Left ventricle myocardium inferior (tissue), 1 donor: ENCODE data around the gene EXOC2. TPM values are rescaled to one million over a fixed set of nuclear protein-coding genes. Genes with fewer than 3 reads are reported as not detected.

Experiments used
- DNase-seq: peaks from one replicate; pipeline ENCODE4 v3.0.0-alpha.2; 2020
- H3K27ac ChIP-seq: fragments of 200-600 bp; replicated peaks from 2 replicates; pipeline ENCODE4 v1.8.0; 2021
- H3K27me3 ChIP-seq: fragments of 200-600 bp; 2 replicates; pipeline ENCODE4 v1.8.0; 2021; ENCODE audit warnings: low read depth
- H3K36me3 ChIP-seq: fragments of 200-600 bp; 2 replicates; pipeline ENCODE4 v1.8.0; 2021
- H3K4me1 ChIP-seq: fragments of 200-600 bp; 2 replicates; pipeline ENCODE4 v1.8.0; 2021
- H3K4me3 ChIP-seq: fragments of 200-600 bp; 2 replicates; pipeline ENCODE4 v1.8.0; 2021; ENCODE audit warnings: mild to moderate bottlenecking, moderate library complexity
- H3K9me3 ChIP-seq: fragments of 200-600 bp; replicated peaks from 2 replicates; pipeline ENCODE4 v1.8.0; 2021
- intact Hi-C: fragments of 100-400 bp; cut with micrococcal nuclease; formaldehyde crosslinking; loops from one replicate; pipeline ENCODE4 v1.11.0; 2022
- total RNA-seq: library from RNA; stranded (reverse); fragmentation: NEBNext Ultra II Directional; extraction: Animal tissue kit (Norgen Biotek cat#: 25700); gene quantifications from one replicate; pipeline ENCODE4 v1.2.1, GENCODE V29; 2021
- TF ChIP-seq, protein P1 (sequence below): fragments of 200-600 bp; IDR thresholded peaks from 2 replicates; pipeline ENCODE4 v1.8.0; 2021; ENCODE audit warnings: antibody characterized with exemption, mild to moderate bottlenecking, borderline replicate concordance
- donor health status: DM: no; HTN: yes; CAD: no; lungs with severe emphysema.

EXOC2 gene
- total RNA-seq, 1 donor from 2014 or later, result 15.6 TPM

DNA sequence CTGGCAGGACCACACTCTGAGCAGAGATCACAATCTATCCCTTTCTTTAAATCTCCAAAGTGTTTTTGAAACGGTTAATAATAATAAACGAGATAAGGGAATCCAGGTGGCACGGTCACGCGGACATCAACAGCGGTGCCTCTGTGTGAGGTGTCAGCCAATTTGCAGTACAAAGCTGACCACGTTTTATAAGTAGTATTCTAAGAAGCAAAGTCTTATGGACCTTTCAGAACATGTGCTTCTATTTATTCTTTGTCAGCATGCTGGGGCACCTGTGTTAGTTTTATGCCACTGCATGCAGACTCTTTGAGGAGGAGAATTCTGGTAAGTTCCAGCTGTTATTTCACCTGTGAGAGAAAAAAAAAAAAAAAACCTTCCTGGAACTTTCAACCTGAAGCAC is 39.0 kb upstream of the EXOC2 start:
- Histone ChIP-seq H3K27me3 (peaks cover 41% of the 10 kb centered on the region), H3K9me3 (no peaks in the 10 kb centered on the region), H3K36me3 (no peaks in the 10 kb centered on the region), H3K4me1 (no peaks in the 10 kb centered on the region), H3K4me3 (no peak overlapping the region), H3K27ac (no peak overlapping the region)
- intact Hi-C loops, result no loop called here
- DNase-seq, result no peak
- TF ChIP-seq, protein P1, sequence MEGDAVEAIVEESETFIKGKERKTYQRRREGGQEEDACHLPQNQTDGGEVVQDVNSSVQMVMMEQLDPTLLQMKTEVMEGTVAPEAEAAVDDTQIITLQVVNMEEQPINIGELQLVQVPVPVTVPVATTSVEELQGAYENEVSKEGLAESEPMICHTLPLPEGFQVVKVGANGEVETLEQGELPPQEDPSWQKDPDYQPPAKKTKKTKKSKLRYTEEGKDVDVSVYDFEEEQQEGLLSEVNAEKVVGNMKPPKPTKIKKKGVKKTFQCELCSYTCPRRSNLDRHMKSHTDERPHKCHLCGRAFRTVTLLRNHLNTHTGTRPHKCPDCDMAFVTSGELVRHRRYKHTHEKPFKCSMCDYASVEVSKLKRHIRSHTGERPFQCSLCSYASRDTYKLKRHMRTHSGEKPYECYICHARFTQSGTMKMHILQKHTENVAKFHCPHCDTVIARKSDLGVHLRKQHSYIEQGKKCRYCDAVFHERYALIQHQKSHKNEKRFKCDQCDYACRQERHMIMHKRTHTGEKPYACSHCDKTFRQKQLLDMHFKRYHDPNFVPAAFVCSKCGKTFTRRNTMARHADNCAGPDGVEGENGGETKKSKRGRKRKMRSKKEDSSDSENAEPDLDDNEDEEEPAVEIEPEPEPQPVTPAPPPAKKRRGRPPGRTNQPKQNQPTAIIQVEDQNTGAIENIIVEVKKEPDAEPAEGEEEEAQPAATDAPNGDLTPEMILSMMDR, result no peak

DNA sequence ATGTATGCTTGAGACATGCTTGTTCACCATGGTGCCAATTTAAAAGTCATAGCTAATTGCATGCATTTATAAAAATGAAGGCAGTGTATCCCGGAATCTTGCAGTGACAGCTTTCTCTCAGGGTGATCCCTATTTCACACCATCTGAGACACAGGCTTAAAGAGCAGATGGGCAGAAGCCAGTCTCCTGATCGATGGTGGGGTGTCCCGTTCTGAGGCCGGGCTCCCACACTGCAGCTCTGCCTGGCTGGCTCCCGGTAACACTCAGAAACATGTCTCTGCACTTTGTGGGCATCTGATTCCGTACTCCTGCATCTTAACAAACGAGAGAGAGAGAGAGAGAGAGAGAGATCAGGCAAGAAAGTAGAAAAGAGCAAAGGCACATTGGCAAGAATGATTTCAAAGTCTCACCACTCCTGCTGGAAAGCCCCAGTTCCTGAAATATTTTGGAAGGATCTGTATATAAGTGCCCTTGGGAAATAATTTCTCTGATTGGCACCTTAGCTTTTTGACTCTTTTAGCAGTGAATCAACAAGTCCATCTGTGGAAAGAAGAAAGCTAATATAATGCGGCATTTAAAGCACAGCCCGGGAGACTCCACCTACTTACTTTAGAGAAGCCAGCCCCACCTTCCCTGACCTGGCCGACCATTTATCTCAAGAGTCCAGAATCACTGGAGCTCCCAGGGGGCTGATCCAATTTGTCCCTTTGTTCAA is 36.8 kb upstream of the EXOC2 start:
- H3K36me3 ChIP-seq, result no peaks in the 10 kb centered on the region
- H3K4me1 ChIP-seq, result no peaks in the 10 kb centered on the region
- peaks cover 39% of the 10 kb centered on the region for H3K27me3 ChIP-seq
- no peak overlapping the region for H3K27ac ChIP-seq
- no peak for DNase-seq
- TF ChIP-seq, protein P1, result no peak
- intact Hi-C loops, result no loop called here
- no peak overlapping the region for H3K4me3 ChIP-seq
- no peaks in the 10 kb centered on the region for H3K9me3 ChIP-seq

DNA sequence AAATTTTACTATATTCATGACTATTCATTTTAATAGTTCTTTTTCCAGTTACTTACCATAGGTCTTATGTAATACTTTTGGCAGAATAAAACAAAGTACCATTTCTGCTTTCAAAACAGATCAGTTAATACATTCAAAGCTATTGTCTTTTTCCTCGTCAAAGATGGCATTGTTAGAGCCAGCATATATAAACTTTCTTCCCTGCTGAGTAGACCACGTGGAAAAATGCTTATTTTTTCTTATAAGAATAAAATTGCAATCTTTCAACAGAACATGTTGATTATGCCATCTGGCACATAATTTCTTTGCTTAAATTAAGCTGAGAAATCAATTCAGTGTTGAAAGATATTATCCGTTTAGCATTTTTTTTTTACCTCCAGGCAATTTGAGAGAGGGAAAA is 34.9 kb upstream of the EXOC2 start:
- Histone ChIP-seq H3K4me1 (no peaks in the 10 kb centered on the region), H3K27me3 (peaks cover 42% of the 10 kb centered on the region), H3K9me3 (no peaks in the 10 kb centered on the region), H3K27ac (no peak overlapping the region), H3K4me3 (no peak overlapping the region), H3K36me3 (no peaks in the 10 kb centered on the region)
- DNase-seq, result no peak
- intact Hi-C loops, result no loop called here
- TF ChIP-seq, protein P1, result no peak

DNA sequence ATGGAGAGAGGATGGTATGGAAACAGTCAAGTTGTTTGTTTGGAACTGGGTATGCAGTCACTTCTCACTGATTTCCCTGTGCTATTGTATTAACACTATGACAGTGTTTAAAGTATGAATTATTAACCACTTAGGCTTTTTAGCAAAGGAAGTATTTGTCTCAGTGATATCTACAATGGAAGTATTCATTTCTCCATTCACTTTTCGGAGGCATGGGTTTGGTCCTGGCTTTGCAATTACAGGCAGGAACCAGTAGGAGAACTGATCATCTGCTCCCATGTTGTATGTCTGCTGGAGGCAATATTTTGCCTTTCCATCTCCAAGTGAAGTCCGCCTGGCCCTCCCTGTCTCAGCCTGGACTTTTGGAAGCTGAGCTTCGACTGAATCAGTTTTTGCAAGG is 30.6 kb upstream of the EXOC2 start:
- H3K9me3 ChIP-seq, result no peaks in the 10 kb centered on the region
- H3K27me3 ChIP-seq, result peaks cover 21% of the 10 kb centered on the region
- no peak overlapping the region for H3K27ac ChIP-seq
- no peak for DNase-seq
- no peaks in the 10 kb centered on the region for H3K36me3 ChIP-seq
- intact Hi-C loops, result loop anchor here (5.0 kb wide), 1 partner anchor 131 kb away; no protein-coding TSS in a partner anchor
- no peak overlapping the region for H3K4me3 ChIP-seq
- peaks cover 6% of the 10 kb centered on the region for H3K4me1 ChIP-seq
- TF ChIP-seq, protein P1, result no peak

DNA sequence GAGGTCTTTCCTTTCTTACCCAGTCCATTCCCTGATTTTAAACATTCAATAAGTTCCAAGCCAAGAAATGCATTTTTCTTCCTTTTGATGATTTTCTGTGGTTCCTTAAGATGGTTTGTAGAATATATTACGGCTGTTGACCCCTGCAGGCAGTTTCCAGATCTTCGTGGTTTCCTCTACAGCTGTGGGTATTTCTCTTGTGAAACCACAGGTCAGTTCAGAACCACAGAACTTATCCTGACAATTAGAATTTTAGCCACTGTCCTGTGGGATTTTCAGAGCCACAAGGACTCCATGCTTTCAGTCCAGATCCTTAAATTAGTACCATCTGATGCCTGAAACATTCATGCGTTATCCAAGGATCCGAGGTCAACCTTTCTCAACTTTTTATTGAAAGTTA is 29.7 kb upstream of the EXOC2 start:
- Histone ChIP-seq H3K36me3 (no peaks in the 10 kb centered on the region), H3K4me3 (no peak overlapping the region), H3K27me3 (peaks cover 16% of the 10 kb centered on the region), H3K4me1 (peaks cover 6% of the 10 kb centered on the region), H3K9me3 (no peaks in the 10 kb centered on the region), H3K27ac (no peak overlapping the region)
- intact Hi-C loops, result loop anchor here (5.0 kb wide), 1 partner anchor 130 kb away; no protein-coding TSS in a partner anchor
- TF ChIP-seq, protein P1, result no peak
- DNase-seq, result no peak
